Adipose tissue (tissue), 3 donors: ENCODE results near the gene PTGER4. TPM values are rescaled to one million over a fixed set of nuclear protein-coding genes. Genes with fewer than 3 reads are reported as not detected.

ENCODE experiments used
- H3K27ac ChIP-seq: one replicate; pipeline ENCODE4 v1.5.1; 2013; ENCODE audit warnings: low read depth, low read length
- whole genome bisulfite sequencing, 3 donors: extraction: QIAGEN DNeasy Blood & Tissue Kit; methylation state at CpG; one replicate each; pipeline ENCODE4 v1.1.7; 2013; 5-methylcytosine and 5-hydroxymethylcytosine counted together
- polyA plus RNA-seq, 3 donors: library from polyadenylated mRNA; stranded (reverse); fragments of 200-250 nt; gene quantifications; one replicate each; pipeline ENCODE4 v1.2.3, GENCODE V29; 2013
- donor health status: healthy with polysubstance abuse.
- donor health status: Bipolar disorder and iron deficiency.
- donor health status: healthy.

The PTGER4 gene
- polyA plus RNA-seq, 3 donors = 6.0 to 52.5 (median 18.5) TPM

GRCh38 chr5:40666657-40667056, 13.1 kb upstream of the PTGER4 start:
- WGBS, 3 donors = 79 to 90% (median 80%) methylated on average over 1 of the region's 1 CpG

GRCh38 chr5:40667161-40667663, 12.5 kb upstream of the PTGER4 start:
- no peak overlapping the region for H3K27ac ChIP-seq

More at GRCh38 chr5:40666657-40667056, 13.1 kb upstream of the PTGER4 start:
- H3K27ac ChIP-seq = no peak overlapping the region

- WGBS, 3 donors = 53 to 67% (median 57%) methylated on average over 6 of the region's 6 CpGs
- no peak overlapping the region for H3K27ac ChIP-seq
Observed at GRCh38 chr5:40669606-40670390, 9.9 kb upstream of the PTGER4 start.

- no peak overlapping the region for H3K27ac ChIP-seq
- 34 to 81% (median 38%) methylated on average over 4 of the region's 4 CpGs for WGBS, 3 donors
Observed at GRCh38 chr5:40672425-40672824, 7.3 kb upstream of the PTGER4 start.

GRCh38 chr5:40674661-40675235, 5.0 kb upstream of the PTGER4 start:
- WGBS, 3 donors = 72 to 91% (median 90%) methylated on average over 6 of the region's 6 CpGs
- H3K27ac ChIP-seq = no peak overlapping the region

- WGBS, 3 donors = 72 to 87% (median 81%) methylated on average over 7 of the region's 7 CpGs
- H3K27ac ChIP-seq = no peak overlapping the region
Observed at GRCh38 chr5:40675396-40676133, 4.2 kb upstream of the PTGER4 start.

GRCh38 chr5:40676613-40677343, 2.9 kb upstream of the PTGER4 start:
- WGBS, 3 donors = 62 to 79% (median 63%) methylated on average over 3 of the region's 3 CpGs
- H3K27ac ChIP-seq = no peak overlapping the region

GRCh38 chr5:40677456-40677855, 2.3 kb upstream of the PTGER4 start:
- H3K27ac ChIP-seq = no peak overlapping the region
- WGBS, 3 donors = 52 to 72% (median 61%) methylated on average over 2 of the region's 2 CpGs

- no peak overlapping the region for H3K27ac ChIP-seq
- 36 to 43% (median 37%) methylated on average over 2 of the region's 2 CpGs for WGBS, 3 donors
Observed at GRCh38 chr5:40678026-40678425, 1.7 kb upstream of the PTGER4 start.

- 9 to 12% (median 11%) methylated on average over 12 of the region's 12 CpGs for WGBS, 3 donors
Observed at GRCh38 chr5:40678460-40679147, 1.1 kb upstream of the PTGER4 start.

GRCh38 chr5:40679148-40679912, 385 bp upstream of the PTGER4 start:
- H3K27ac ChIP-seq = no peak overlapping the region
- 0 to 1% (median 1%) methylated on average over 54 to 60 of the region's 60 CpGs for WGBS, 3 donors

More at GRCh38 chr5:40678460-40679147, 1.1 kb upstream of the PTGER4 start:
- no peak overlapping the region for H3K27ac ChIP-seq

- H3K27ac ChIP-seq = no peak overlapping the region
- 2 to 6% (median 4%) methylated on average over 37 of the region's 37 CpGs for WGBS, 3 donors
Observed at GRCh38 chr5:40680741-40681362, 1.1 kb downstream of the PTGER4 start.

GRCh38 chr5:40681363-40682153, 1.8 kb downstream of the PTGER4 start:
- H3K27ac ChIP-seq = no peak overlapping the region
- 3 to 10% (median 9%) methylated on average over 67 of the region's 67 CpGs for WGBS, 3 donors

GRCh38 chr5:40682154-40683017, 2.7 kb downstream of the PTGER4 start:
- no peak overlapping the region for H3K27ac ChIP-seq
- WGBS, 3 donors = 34 to 35% (median 35%) methylated on average over 16 of the region's 16 CpGs

- H3K27ac ChIP-seq = no peak overlapping the region
- 30 to 34% (median 31%) methylated on average over 1 of the region's 1 CpG for WGBS, 3 donors
Observed at GRCh38 chr5:40683305-40683704, 3.6 kb downstream of the PTGER4 start.
